ENCODE results near the gene SYCP2L.

DNA sequence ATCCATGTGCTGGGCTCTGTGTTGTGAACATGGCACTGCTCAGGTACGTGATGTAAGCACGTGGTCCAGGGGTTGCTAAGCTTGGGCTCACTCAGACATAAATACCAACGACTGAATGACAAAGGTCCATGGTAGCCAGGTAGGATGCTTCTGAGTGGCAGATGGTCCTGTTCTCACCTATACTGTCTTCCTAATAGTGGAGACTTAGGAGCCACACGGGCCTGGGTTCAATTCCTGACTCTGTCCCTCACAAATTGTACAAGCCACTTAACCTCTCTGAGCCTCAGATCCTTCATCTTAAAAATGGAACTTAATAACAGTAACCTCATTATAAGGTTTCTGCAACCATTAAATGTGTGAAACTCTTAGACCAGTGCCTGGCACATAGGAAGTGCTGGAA lies 11.8 kb upstream of the SYCP2L start:
- TF ChIP-seq, protein P1, sequence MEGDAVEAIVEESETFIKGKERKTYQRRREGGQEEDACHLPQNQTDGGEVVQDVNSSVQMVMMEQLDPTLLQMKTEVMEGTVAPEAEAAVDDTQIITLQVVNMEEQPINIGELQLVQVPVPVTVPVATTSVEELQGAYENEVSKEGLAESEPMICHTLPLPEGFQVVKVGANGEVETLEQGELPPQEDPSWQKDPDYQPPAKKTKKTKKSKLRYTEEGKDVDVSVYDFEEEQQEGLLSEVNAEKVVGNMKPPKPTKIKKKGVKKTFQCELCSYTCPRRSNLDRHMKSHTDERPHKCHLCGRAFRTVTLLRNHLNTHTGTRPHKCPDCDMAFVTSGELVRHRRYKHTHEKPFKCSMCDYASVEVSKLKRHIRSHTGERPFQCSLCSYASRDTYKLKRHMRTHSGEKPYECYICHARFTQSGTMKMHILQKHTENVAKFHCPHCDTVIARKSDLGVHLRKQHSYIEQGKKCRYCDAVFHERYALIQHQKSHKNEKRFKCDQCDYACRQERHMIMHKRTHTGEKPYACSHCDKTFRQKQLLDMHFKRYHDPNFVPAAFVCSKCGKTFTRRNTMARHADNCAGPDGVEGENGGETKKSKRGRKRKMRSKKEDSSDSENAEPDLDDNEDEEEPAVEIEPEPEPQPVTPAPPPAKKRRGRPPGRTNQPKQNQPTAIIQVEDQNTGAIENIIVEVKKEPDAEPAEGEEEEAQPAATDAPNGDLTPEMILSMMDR (IDR thresholded peaks at IDR 0.05) = no peak
- no peak for TF ChIP-seq POLR2AphosphoS5 (IDR thresholded peaks at IDR 0.05)
- no peak for TF ChIP-seq POLR2A (IDR thresholded peaks at IDR 0.05)
